ENCODE measurements around the gene OCRL.

OCRL gene

GRCh38 chrX:129594781-129595180 is 54.7 kb downstream of the OCRL start:
- Histone ChIP-seq H4K8ac (ENCODE audit: low read depth, low read length) (no peak overlapping the region), H3K36me3 (replicated peaks in 1 of 2; ENCODE audit: control insufficient read depth in 2 of 2, insufficient read depth in 2 of 2, low read length in 2 of 2) (peaks cover 11 to 53% of the 10 kb centered on the region in 2 donors), H2BK120ac (ENCODE audit: low read depth, low read length) (no peak overlapping the region), H3K4me3 (ENCODE audit: low read length in 2 of 2) (no peak overlapping the region), H3K9ac (ENCODE audit: low read depth, low read length, poor library complexity) (no peak overlapping the region), H4K91ac (ENCODE audit: low read depth, low read length, poor library complexity) (no peak overlapping the region), H3K23ac (ENCODE audit: low read depth, low read length, poor library complexity) (no peak overlapping the region), H3K9me3 (replicated peaks in 1 of 2; ENCODE audit: control insufficient read depth in 2 of 2, insufficient read depth in 1 of 2, low read depth in 1 of 2, low read length in 2 of 2) (no peaks in the 10 kb centered on the region), H3K27me3 (ENCODE audit: control insufficient read depth in 3 of 3, insufficient read depth in 3 of 3, low read depth in 1 of 3, low read length in 3 of 3) (no peaks in the 10 kb centered on the region), H3K18ac (ENCODE audit: low read length) (no peak overlapping the region), H3K14ac (ENCODE audit: low read length) (no peak overlapping the region), H2BK15ac (ENCODE audit: low read length) (no peak overlapping the region), H3K79me1 (ENCODE audit: low read depth, low read length) (no peaks in the 10 kb centered on the region), H2BK5ac (ENCODE audit: low read length) (no peak overlapping the region), H3K4ac (ENCODE audit: low read length) (no peak overlapping the region), H3K4me1 (ENCODE audit: control insufficient read depth in 2 of 2, insufficient read depth in 1 of 2, low read depth in 1 of 2, low read length in 2 of 2) (no peaks in the 10 kb centered on the region), H3K27ac (replicated peaks; ENCODE audit: low read length) (no peak overlapping the region), H2AK5ac (ENCODE audit: low read depth, low read length) (no peak overlapping the region), H3K4me2 (ENCODE audit: insufficient read depth, low read length, poor library complexity, severe bottlenecking) (no peak overlapping the region), H2AFZ (ENCODE audit: low read length) (no peak overlapping the region), H2BK12ac (ENCODE audit: low read length) (no peak overlapping the region)
- WGBS, 2 donors (ENCODE audit: extremely low coverage in 2 of 2, insufficient read length in 2 of 2, insufficient replicate concordance in 1 of 2) = no CpG with 5 or more reads among the region's 1 CpG
- no peak for DNase-seq (ENCODE audit: low spot score)

GRCh38 chrX:129596077-129596476 is 56.0 kb downstream of the OCRL start:
- no peak overlapping the region for H2BK120ac ChIP-seq (ENCODE audit: low read depth, low read length)
- no peak overlapping the region for H3K27ac ChIP-seq (replicated peaks; ENCODE audit: low read length)
- no peaks in the 10 kb centered on the region for H3K79me1 ChIP-seq (ENCODE audit: low read depth, low read length)
- no peak overlapping the region for H2BK15ac ChIP-seq (ENCODE audit: low read length)
- H3K4me3 ChIP-seq (ENCODE audit: low read length in 2 of 2) = no peak overlapping the region
- H2AK5ac ChIP-seq (ENCODE audit: low read depth, low read length) = no peak overlapping the region
- H4K91ac ChIP-seq (ENCODE audit: low read depth, low read length, poor library complexity) = no peak overlapping the region
- H3K4me1 ChIP-seq (ENCODE audit: control insufficient read depth in 2 of 2, insufficient read depth in 1 of 2, low read depth in 1 of 2, low read length in 2 of 2) = no peaks in the 10 kb centered on the region
- no peak overlapping the region for H2BK12ac ChIP-seq (ENCODE audit: low read length)
- peaks cover 7 to 48% of the 10 kb centered on the region in 2 donors for H3K36me3 ChIP-seq (replicated peaks in 1 of 2; ENCODE audit: control insufficient read depth in 2 of 2, insufficient read depth in 2 of 2, low read length in 2 of 2)
- no peak overlapping the region for H3K4me2 ChIP-seq (ENCODE audit: insufficient read depth, low read length, poor library complexity, severe bottlenecking)
- no peaks in the 10 kb centered on the region for H3K27me3 ChIP-seq (ENCODE audit: control insufficient read depth in 3 of 3, insufficient read depth in 3 of 3, low read depth in 1 of 3, low read length in 3 of 3)
- no peak overlapping the region for H3K23ac ChIP-seq (ENCODE audit: low read depth, low read length, poor library complexity)
- no peak overlapping the region for H3K14ac ChIP-seq (ENCODE audit: low read length)
- H2BK5ac ChIP-seq (ENCODE audit: low read length) = no peak overlapping the region
- H3K9me3 ChIP-seq (replicated peaks in 1 of 2; ENCODE audit: control insufficient read depth in 2 of 2, insufficient read depth in 1 of 2, low read depth in 1 of 2, low read length in 2 of 2) = no peaks in the 10 kb centered on the region
- DNase-seq (ENCODE audit: low spot score) = no peak
- H3K4ac ChIP-seq (ENCODE audit: low read length) = no peak overlapping the region
- H4K8ac ChIP-seq (ENCODE audit: low read depth, low read length) = no peak overlapping the region
- no peak overlapping the region for H3K9ac ChIP-seq (ENCODE audit: low read depth, low read length, poor library complexity)
- H3K18ac ChIP-seq (ENCODE audit: low read length) = no peak overlapping the region
- H2AFZ ChIP-seq (ENCODE audit: low read length) = no peak overlapping the region
- no CpG with 5 or more reads among the region's 5 CpGs for WGBS, 2 donors (ENCODE audit: extremely low coverage in 2 of 2, insufficient read length in 2 of 2, insufficient replicate concordance in 1 of 2)

- Histone ChIP-seq H3K23ac (ENCODE audit: low read depth, low read length, poor library complexity) (no peak overlapping the region), H3K27me3 (ENCODE audit: control insufficient read depth in 3 of 3, insufficient read depth in 3 of 3, low read depth in 1 of 3, low read length in 3 of 3) (no peaks in the 10 kb centered on the region), H3K9ac (ENCODE audit: low read depth, low read length, poor library complexity) (no peak overlapping the region), H3K18ac (ENCODE audit: low read length) (no peak overlapping the region), H3K4me1 (ENCODE audit: control insufficient read depth in 2 of 2, insufficient read depth in 1 of 2, low read depth in 1 of 2, low read length in 2 of 2) (no peaks in the 10 kb centered on the region), H3K9me3 (replicated peaks in 1 of 2; ENCODE audit: control insufficient read depth in 2 of 2, insufficient read depth in 1 of 2, low read depth in 1 of 2, low read length in 2 of 2) (no peaks in the 10 kb centered on the region), H3K36me3 (replicated peaks in 1 of 2; ENCODE audit: control insufficient read depth in 2 of 2, insufficient read depth in 2 of 2, low read length in 2 of 2) (peaks cover 3 to 30% of the 10 kb centered on the region in 2 donors), H3K14ac (ENCODE audit: low read length) (no peak overlapping the region), H2BK120ac (ENCODE audit: low read depth, low read length) (no peak overlapping the region), H2AFZ (ENCODE audit: low read length) (no peak overlapping the region), H2BK12ac (ENCODE audit: low read length) (no peak overlapping the region), H3K79me1 (ENCODE audit: low read depth, low read length) (no peaks in the 10 kb centered on the region), H3K4me2 (ENCODE audit: insufficient read depth, low read length, poor library complexity, severe bottlenecking) (no peak overlapping the region), H4K91ac (ENCODE audit: low read depth, low read length, poor library complexity) (no peak overlapping the region), H4K8ac (ENCODE audit: low read depth, low read length) (no peak overlapping the region), H2AK5ac (ENCODE audit: low read depth, low read length) (no peak overlapping the region), H2BK15ac (ENCODE audit: low read length) (no peak overlapping the region), H3K4me3 (ENCODE audit: low read length in 2 of 2) (no peak overlapping the region), H3K27ac (replicated peaks; ENCODE audit: low read length) (no peak overlapping the region), H3K4ac (ENCODE audit: low read length) (no peak overlapping the region), H2BK5ac (ENCODE audit: low read length) (no peak overlapping the region)
- WGBS, 2 donors (ENCODE audit: extremely low coverage in 2 of 2, insufficient read length in 2 of 2, insufficient replicate concordance in 1 of 2) = no CpG with 5 or more reads among the region's 5 CpGs
- DNase-seq (ENCODE audit: low spot score) = no peak
Observed at GRCh38 chrX:129597905-129598304, 57.8 kb downstream of the OCRL start.

GRCh38 chrX:129599499-129599898 is 59.4 kb downstream of the OCRL start:
- H3K4me3 ChIP-seq (ENCODE audit: low read length in 2 of 2) = no peak overlapping the region
- no peaks in the 10 kb centered on the region for H3K27me3 ChIP-seq (ENCODE audit: control insufficient read depth in 3 of 3, insufficient read depth in 3 of 3, low read depth in 1 of 3, low read length in 3 of 3)
- no peak overlapping the region for H2BK15ac ChIP-seq (ENCODE audit: low read length)
- no peak overlapping the region for H2AK5ac ChIP-seq (ENCODE audit: low read depth, low read length)
- no peak overlapping the region for H3K4me2 ChIP-seq (ENCODE audit: insufficient read depth, low read length, poor library complexity, severe bottlenecking)
- no peak overlapping the region for H2BK120ac ChIP-seq (ENCODE audit: low read depth, low read length)
- no peaks in the 10 kb centered on the region for H3K79me1 ChIP-seq (ENCODE audit: low read depth, low read length)
- peaks cover 0 to 2% of the 10 kb centered on the region in 2 donors for H3K4me1 ChIP-seq (ENCODE audit: control insufficient read depth in 2 of 2, insufficient read depth in 1 of 2, low read depth in 1 of 2, low read length in 2 of 2)
- H3K9ac ChIP-seq (ENCODE audit: low read depth, low read length, poor library complexity) = no peak overlapping the region
- no peak overlapping the region for H2AFZ ChIP-seq (ENCODE audit: low read length)
- peaks cover 3 to 22% of the 10 kb centered on the region in 2 donors for H3K36me3 ChIP-seq (replicated peaks in 1 of 2; ENCODE audit: control insufficient read depth in 2 of 2, insufficient read depth in 2 of 2, low read length in 2 of 2)
- no peak overlapping the region for H3K27ac ChIP-seq (replicated peaks; ENCODE audit: low read length)
- no peak overlapping the region for H2BK12ac ChIP-seq (ENCODE audit: low read length)
- WGBS, 2 donors (ENCODE audit: extremely low coverage in 2 of 2, insufficient read length in 2 of 2, insufficient replicate concordance in 1 of 2) = no CpG with 5 or more reads among the region's 5 CpGs
- no peaks in the 10 kb centered on the region for H3K9me3 ChIP-seq (replicated peaks in 1 of 2; ENCODE audit: control insufficient read depth in 2 of 2, insufficient read depth in 1 of 2, low read depth in 1 of 2, low read length in 2 of 2)
- H4K91ac ChIP-seq (ENCODE audit: low read depth, low read length, poor library complexity) = no peak overlapping the region
- H3K14ac ChIP-seq (ENCODE audit: low read length) = no peak overlapping the region
- H3K18ac ChIP-seq (ENCODE audit: low read length) = no peak overlapping the region
- H3K23ac ChIP-seq (ENCODE audit: low read depth, low read length, poor library complexity) = no peak overlapping the region
- no peak overlapping the region for H2BK5ac ChIP-seq (ENCODE audit: low read length)
- no peak overlapping the region for H3K4ac ChIP-seq (ENCODE audit: low read length)
- no peak overlapping the region for H4K8ac ChIP-seq (ENCODE audit: low read depth, low read length)
- DNase-seq (ENCODE audit: low spot score) = no peak
